ENCODE results near the gene DLX1.
"Not testable (repeated sequence)": the region's sequence is repeated elsewhere in the genome, so short reads cannot be mapped to it uniquely, and the experiment has no call there.

DLX1 gene

DNA sequence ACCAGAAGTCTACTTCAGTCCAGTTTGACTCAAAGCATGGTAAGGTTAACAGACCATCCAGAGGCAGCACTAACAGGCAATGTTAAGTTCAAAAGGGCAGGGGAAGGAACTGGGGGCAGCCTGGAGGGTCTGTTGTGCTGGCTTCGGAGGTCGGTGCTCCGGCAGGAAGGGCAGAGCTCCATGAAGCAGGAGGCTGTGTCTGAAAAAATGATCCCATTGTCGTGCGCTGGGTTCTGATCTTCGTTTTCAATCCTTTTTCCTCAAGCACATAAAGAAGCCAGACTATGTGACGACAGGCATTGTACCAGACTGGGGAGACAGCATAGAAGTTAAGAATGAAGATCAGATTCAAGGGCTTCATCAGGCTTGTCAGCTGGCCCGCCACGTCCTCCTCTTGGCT, 21.9 kb upstream of the DLX1 start:
- in situ Hi-C loops (cut with MboI; ENCODE audit: low sequenced_read_pairs): no loop called here

DNA sequence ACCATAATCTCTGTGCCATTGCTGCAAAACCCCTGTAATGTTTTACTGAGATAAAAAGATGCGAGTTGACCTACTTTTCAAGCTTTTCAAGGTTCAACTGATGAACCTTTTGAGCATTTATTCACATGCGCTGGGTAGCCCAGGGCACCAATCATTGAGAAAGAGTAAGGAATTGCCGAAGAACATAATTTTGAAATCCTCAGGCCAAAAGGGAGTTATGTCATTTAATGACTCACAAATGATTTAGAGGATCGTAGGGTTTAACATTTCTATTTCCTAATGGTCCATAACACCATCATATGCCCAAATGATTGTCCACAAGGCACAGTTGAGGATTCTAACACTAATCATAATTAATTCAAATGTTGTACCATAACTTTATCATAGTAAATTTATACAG, 20.2 kb upstream of the DLX1 start:
- in situ Hi-C loops (cut with MboI; ENCODE audit: low sequenced_read_pairs): no loop called here

DNA sequence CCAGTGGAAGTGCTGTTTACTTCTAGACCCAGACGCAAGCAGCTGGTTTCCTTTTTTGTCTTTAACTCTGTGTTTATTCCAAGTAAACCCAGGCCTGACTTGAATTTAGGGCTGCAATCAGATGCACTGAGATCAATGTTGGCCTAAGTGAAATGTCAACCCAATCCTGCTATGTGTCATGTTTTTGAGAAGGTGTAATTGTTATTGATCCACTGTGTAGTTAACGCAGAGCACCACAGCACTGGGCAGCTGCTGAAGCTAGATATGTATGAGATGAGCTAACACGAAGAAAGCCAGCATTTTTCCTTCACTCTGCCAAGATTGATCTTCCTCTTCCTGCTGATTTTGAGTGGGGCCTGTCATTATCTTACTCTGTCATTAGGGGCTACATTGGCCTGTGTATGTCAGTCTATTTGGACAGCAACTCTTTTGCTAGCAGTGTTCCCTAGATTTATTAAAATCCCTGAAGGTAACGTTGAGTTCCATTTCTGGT, 18.9 kb upstream of the DLX1 start:
- in situ Hi-C loops (cut with MboI; ENCODE audit: low sequenced_read_pairs): no loop called here

DNA sequence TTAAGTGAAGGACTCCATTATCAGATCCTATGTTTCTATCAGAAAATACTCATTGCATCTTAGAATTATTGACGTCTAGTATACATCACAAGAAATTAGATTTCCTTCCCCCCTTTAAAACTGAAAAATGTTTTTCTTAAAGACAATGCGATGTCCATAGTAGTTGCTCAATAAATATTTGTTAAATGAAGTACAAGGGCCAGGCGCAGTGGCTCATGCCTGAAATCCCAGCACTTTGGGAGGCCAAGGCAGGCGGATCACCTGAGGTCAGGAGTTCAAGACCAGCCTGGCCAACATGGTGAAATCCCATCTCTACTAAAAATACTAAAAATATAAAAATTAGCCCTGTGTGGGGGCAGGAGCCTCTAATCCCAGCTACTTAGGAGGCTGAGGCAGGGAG, 17.4 kb upstream of the DLX1 start:
- in situ Hi-C loops (cut with MboI; ENCODE audit: low sequenced_read_pairs): not testable (repeated sequence)

DNA sequence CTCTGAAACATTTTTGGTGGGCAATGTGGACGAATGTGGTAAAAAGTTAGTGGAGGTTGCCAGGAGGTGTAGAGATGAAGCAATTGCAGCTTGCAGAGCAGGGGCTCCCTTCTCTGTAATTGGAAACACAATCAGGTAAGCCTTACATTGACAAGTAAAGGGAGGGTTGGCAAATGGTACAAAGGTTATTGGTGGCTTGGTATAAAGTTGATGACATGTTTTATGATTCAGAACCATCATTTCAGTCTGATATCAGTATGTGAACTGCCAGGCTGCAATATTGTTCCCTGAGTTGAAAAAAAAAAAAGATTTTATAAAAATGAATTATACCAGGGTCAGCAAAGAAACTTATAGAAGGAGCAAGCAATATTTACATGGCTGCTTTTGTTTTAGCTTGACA, 14.4 kb upstream of the DLX1 start:
- in situ Hi-C loops (cut with MboI; ENCODE audit: low sequenced_read_pairs): no loop called here

DNA sequence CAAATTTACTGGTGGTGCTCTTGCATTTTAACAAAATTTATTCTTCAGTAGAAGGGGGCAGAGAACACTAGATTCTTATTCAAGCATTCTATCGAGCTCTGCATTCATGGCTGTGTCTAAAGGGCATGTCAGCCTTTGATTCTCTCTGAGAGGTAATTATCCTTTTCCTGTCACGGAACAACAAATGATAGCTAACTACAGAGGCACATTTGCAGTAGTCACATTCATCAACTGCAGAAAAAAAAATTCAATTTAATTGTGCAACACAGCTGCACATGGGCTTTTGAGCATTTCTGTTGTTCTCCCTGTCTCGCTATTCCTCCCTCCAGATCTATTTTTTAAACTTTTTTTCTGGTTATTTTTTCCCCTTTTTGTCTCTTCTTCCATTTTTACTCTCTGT, 13.0 kb upstream of the DLX1 start:
- in situ Hi-C loops (cut with MboI; ENCODE audit: low sequenced_read_pairs): no loop called here

DNA sequence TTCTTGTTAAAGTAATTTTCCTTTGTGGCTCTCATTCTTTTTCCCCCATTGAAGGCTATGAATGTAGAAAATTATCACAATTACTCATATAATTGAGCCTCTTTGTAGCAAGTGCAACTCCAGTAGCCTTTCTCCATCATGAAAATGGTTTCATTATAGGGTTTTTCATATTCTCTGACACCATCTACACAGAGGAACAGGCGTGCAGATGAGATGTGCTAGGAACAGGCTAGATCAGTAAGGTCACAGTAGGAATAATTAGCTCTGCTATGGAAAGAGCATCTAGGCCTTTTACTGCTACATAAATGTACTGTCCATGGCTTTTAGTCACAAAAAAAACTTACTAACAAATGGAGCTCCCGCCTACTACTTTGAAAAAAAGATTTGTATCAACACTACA, 12.6 kb upstream of the DLX1 start:
- in situ Hi-C loops (cut with MboI; ENCODE audit: low sequenced_read_pairs): no loop called here

DNA sequence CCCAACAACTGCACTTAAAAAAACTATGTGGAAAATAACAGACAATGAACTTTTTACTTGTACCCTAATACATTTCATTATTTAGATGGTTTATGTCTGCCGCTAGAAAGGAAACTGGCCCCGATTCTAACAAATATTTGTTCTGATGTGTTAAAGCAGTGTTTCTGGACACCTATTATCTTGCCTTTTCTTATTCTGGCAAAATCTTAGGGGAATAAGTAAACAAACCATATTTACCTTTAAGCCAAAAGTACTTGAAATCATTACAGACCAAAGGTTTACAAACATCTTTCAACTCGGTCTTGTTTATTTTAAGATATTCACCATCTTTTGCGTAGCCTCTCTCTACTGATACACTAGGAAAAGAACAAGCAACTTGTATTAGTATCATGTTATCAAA, 11.8 kb upstream of the DLX1 start:
- in situ Hi-C loops (cut with MboI; ENCODE audit: low sequenced_read_pairs): no loop called here

DNA sequence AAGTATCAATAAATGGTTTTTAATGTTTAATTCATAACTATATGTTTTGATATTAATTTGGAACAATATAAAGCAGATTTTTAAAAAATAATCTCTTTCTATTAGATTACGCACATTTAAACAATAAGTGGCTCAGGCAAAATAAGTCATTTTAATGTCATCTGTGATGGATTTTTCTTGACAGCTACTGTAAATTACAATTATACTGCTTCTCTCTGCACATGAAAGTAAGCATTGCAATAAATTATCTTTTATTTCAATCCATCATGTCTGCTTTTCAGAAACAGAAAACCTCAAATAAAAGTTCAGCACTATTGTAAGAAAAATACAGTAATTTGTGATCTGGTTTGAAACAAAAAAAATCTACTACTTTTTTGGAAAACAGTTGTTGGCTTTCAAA, 11.1 kb upstream of the DLX1 start:
- in situ Hi-C loops (cut with MboI; ENCODE audit: low sequenced_read_pairs): no loop called here

DNA sequence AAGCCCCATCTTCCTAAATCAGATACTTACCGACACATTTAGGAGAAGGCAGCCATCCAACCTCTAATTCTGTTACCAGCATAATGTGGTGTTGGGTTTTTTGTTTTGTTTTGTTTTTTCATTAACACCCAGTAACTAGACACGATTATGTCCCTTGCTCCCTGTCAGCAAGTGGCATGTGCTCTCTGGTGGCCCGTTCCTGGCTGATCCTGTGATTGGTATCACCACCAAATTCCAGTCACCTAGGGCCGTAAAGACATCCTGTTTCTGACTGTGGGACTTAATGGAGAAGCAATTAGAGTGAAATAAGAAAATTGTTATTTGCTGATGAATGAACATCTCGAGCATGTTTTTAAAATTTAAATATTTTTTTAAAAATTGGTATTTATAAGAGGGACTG, 5.9 kb upstream of the DLX1 start:
- in situ Hi-C loops (cut with MboI; ENCODE audit: low sequenced_read_pairs): no loop called here

DNA sequence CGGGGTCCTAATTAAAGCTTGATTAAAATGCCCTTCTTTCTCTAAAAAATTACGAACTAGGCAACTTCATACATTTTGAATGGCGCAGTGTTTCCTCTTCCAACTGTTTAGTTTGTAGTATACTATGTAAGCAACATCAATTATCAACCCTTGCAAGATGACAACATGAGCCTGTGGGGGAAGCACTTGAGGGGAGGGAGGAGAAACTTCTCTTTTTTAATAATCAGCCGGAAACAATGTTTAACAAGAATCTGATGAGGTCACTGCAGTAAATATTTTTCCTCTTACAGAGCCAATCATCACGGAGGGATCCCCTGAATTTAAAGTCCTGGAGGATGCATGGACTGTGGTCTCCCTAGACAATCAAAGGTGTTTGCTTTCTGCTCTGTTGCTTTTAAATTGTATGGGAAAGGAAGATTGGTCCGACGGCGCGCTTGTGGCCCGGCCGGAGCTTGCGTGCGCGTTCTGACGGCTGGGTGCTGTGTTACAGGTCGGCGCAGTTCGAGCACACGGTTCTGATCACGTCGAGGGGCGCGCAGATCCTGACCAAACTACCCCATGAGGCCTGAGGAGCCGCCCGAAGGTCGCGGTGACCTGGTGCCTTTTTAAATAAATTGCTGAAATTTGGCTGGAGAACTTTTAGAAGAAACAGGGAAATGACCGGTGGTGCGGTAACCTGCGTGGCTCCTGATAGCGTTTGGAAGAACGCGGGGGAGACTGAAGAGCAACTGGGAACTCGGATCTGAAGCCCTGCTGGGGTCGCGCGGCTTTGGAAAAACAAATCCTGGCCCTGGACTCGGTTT, 5.3 kb upstream of the DLX1 start:
- in situ Hi-C loops (cut with MboI; ENCODE audit: low sequenced_read_pairs): no loop called here

DNA sequence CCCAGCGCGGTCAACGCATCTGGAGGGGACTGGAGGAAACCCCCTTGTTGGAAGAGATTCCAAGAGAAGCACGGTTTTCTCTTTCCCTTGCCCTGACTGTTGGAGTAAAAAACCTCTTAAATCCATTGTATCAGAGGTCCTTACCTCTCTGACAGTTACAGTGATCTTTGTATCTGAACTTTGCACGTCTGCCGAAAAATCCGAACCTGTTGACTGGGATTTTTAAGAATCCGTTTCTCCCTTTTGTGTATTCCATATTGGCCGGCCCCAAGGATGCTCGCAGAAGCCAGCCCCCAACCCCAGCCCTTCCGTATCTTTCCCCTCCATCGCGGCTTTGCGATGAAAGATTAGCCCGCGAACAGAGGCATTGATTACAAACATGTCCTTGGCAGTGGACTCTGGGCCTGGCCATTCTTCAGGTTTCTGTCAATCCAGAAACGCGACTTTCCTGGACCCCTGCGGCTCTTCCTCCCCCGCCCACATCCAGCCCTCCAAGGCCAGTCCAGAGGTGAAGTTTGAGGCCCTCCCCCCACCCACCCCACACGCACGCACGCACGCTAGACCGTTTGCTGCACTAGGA, 4.6 kb upstream of the DLX1 start:
- in situ Hi-C loops (cut with MboI; ENCODE audit: low sequenced_read_pairs): no loop called here

DNA sequence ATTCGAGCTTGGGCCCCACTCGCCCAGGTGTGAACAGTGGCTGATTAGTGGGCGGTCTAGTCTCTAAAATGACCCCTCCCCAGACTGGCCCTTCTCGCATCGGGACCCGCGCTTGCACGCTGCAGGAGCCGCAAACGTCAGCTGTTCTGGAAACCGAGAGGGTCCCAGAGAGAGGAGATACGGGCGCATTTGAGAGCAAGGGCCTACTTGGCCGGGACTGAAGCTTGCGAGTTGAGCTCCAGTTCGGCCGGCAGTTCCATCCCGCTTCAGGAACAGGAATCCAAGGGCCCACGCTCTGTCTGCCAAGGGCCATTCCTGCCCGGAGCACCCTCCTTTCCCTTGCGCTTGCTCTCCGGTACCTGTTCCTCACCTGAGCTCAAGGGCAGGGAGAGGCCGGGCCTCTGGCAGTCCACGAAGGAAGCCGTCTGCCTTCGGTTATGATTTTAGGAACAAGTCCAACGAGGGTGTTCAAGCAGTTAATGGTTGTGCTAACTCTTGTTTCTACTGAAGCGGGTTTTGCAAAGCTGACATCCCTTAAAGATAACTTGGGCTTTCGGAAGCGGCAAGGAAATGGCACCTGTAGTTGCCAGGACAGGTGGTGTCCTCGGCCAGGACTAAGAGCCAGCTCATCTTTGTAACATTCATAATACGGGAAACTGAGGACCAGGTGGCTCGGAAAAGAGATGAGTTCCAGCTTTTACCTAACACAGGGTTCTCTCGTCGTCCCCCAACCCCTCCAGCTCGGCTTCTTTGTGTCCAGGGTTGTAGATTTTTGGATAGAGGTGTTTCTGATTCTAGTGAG, 3.9 kb upstream of the DLX1 start:
- in situ Hi-C loops (cut with MboI; ENCODE audit: low sequenced_read_pairs): no loop called here

DNA sequence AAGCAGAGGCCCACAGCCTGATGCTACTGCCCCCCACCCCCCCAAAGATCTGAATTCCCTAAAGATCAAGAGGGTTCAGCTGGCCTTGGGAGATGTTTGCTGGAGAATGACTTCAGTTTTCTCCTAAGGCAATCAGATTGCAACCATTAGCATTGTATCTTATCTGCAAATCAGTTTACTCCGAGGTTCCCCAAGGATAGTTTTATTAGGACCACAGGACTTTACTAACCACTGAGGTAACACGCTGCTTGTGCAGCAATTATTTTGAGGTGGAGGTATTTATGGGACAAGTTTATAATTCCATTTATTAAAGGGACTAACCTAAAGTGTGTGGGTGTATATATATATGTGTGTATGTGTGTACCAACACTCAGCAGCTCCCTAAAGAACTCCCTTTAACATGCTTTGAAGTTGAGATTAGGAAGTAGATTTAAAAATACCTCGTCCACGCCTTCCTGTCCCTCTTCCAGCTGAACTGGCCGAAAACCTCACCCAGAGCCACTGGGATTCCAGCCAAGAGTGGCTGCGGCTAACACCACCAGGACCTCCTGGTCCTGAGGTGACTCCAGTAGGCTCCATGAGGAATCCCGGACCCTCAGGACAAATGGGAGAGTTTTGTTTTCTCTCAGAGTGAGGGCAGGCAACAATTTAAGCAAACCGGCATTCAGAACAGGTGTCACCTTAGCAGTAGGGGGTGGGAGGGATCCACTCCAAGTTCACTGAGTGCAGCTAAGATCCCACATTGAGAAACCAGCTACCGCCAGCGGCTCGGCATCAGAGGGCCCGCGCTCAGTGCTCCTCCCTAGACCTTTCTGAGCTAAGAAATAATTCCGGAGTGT, 3.0 kb upstream of the DLX1 start:
- in situ Hi-C loops (cut with MboI; ENCODE audit: low sequenced_read_pairs): no loop called here

DNA sequence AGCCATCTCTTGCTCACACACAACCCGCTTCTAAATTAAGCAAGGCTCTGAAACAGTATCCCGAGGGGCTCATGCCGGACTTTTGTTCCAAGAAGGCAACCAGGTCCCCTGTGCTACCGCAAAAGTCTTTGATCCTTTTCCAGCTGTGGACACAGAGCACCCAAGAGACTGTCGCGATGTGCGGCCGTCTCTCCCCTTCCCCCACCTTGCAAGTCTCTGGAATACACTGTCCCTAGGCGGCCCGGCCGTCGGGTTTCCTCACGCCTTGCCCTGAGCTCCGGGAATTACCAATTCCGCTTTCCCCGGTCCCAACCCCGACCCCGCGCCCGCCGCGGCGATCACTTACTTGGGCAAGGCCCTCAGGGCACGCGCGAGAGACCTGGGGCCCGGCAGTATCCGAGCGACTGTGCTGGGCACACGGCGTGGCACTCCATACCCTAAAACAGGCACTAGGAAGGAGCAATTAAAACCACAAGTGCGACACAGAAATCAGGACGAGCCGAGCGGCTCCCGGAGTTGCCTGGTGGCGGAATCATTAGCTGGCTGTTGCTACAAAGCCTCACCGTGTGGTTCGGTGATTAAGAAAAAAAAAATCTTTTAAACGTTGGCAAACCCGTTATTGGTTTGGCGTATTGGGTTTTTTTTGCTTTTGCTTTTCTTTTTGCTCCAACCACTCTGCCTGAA, 2.2 kb upstream of the DLX1 start:
- in situ Hi-C loops (cut with MboI; ENCODE audit: low sequenced_read_pairs): no loop called here

DNA sequence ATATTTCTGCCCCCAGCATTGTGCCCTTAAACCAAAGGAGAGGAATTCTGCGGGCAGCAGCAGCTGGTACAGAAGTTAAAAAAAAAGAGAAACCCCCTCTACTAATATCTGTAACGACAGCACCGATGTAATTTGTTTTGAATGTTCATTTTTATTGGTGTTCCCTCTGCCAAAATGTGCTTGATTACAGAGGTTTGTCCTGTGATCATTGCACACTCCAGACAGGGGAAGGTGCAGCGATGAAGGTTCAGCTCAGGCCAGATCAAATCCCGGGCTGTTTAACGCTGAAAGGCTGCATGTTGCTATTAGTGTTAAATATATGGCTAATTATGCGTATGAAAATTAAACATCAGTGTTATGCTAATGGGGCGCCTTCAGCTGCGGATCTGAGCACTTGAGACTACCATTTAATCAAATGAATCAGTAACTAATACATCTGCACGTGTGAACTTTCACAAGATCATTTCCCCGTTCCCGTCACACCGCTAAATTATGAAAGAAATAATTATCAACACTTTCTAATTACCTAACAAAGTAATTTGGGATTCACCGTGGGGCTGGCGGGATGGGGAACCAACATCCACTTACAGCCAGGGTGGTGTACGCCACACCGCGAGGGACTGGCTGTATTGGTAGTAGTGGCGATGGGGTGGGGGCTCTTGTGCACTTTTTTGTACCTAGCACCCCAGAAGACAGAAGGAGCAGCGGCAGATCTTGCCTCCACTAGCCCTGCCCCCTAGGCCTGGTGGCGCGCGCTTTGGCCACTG, 1.5 kb upstream of the DLX1 start:
- in situ Hi-C loops (cut with MboI; ENCODE audit: low sequenced_read_pairs): no loop called here

DNA sequence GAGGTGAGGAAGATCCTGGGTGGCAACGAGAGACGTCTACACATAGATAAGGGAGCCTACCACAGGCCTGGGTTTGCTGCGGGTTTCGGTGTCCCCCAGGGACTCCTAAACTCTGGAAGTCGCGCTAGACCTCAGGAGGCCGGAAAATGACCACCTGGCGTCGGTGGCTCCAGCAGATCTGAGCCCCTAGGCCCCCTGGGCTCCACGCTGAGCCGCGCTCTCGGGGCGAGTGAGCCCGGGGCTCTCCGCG, 987 bp upstream of the DLX1 start:
- in situ Hi-C loops (cut with MboI; ENCODE audit: low sequenced_read_pairs): no loop called here

DNA sequence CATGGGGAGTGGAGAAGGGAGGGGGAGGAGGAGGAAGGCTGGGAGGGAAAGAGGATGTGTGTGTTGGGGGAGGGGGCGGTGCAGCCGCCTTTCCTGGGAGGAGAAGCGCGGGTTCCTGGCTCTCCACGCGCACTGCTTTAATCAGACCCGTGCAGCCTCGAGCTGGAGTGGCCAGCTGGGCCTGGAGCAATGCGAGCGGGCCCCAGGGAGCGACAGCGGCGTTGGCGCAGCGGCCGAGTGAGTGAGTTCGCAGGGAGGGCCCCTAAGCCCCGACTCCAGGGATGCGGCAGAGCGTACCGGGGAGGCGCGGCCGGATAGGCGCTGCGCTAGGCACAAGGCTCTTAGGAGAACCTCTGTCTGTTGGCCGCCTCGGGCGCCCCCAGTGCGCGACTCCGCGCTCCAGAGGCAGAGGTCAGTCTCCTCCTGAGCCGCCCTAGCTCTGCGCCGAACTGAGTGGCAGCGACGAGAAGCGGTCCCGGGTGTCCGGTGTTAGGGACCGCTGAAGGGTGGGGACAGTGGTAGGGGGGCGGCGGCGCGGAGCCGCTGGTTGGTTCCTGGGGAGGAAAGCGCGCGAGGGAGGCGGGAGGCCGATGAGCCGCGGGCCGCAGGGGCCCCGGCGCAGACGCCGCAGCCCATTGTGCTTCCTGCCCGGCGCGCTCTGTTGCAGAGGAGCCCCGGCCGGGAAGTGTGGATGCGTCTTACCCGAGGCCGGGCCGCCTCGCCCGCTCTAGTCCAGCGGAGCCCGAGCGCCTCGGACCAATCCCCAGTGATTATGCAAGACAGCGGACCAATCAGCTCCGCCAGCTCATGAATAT, 455 bp upstream of the DLX1 start:
- in situ Hi-C loops (cut with MboI; ENCODE audit: low sequenced_read_pairs): no loop called here

Data from HL-60/S4 treated with phorbol 12-myristate 13-acetate at 8.2 ng/mL for 4 days and 3 days (cell line).